ENCODE data around the gene RPN2. TPM values are rescaled to one million over a fixed set of nuclear protein-coding genes. Genes with fewer than 3 reads are reported as not detected.
A peak's percentile ranks its signal among the peaks of the same experiment; 100 is the strongest.

The RPN2 gene
- total RNA-seq, 1 experiment from 2014 or later, result 234 TPM

- no peak overlapping the region for H4K91ac ChIP-seq (ENCODE audit: insufficient read length, low read depth, low read length)
- Mint-ChIP-seq H3K27me3 (ENCODE audit: low read depth) (no peaks in the 10 kb centered on the region), H3K9me3 (no peaks in the 10 kb centered on the region), H3K4me3 (no peak overlapping the region), H3K27ac (peak overlapping the region in 2 of 3 experiments; percentile 98 to 99; a peak in 4 of 7 replicates), H3K36me3 (ENCODE audit: insufficient read depth in 1 of 3, low read depth in 3 of 3) (peaks cover 19 to 62% (median 49%) of the 10 kb centered on the region in 3 experiments), H3K4me1 (peaks cover 28 to 38% of the 10 kb centered on the region in 2 experiments)
- no peaks in the 10 kb centered on the region for H3K9me3 ChIP-seq (ENCODE audit: control insufficient read depth, low read depth, low read length)
- no peak overlapping the region for H4K5ac ChIP-seq (ENCODE audit: insufficient read length, low read depth, low read length)
- H2BK120ac ChIP-seq (ENCODE audit: low read depth, low read length, poor library complexity, severe bottlenecking), result no peak overlapping the region
- no peaks in the 10 kb centered on the region for H3K79me1 ChIP-seq (ENCODE audit: insufficient read depth, low read depth, low read length, poor library complexity, severe bottlenecking)
- H3K18ac ChIP-seq (ENCODE audit: insufficient read length, low read depth, low read length), result no peak overlapping the region
- H4K8ac ChIP-seq (replicated peaks; ENCODE audit: insufficient read length, low read depth, low read length), result no peak overlapping the region
- no CpG with 5 or more reads among the region's 8 CpGs for WGBS (ENCODE audit: extremely low coverage, insufficient read length, low lambda C conversion rate)
- H2BK15ac ChIP-seq (ENCODE audit: low read depth, low read length), result no peak overlapping the region
- H2BK12ac ChIP-seq (ENCODE audit: insufficient read length, low read depth, low read length), result no peak overlapping the region
- no peaks in the 10 kb centered on the region for H3K79me2 ChIP-seq (ENCODE audit: insufficient read depth, low read length)
- H4K20me1 ChIP-seq (ENCODE audit: control insufficient read depth, insufficient read depth, insufficient read length), result no peaks in the 10 kb centered on the region
- no peak overlapping the region for H3K4ac ChIP-seq (ENCODE audit: low read depth, low read length)
- no peak overlapping the region for H2AFZ ChIP-seq (ENCODE audit: low read length)
- H3K23me2 ChIP-seq (ENCODE audit: insufficient read length, low read depth, low read length, poor library complexity, severe bottlenecking), result no peaks in the 10 kb centered on the region
- no peak overlapping the region for H2BK5ac ChIP-seq (ENCODE audit: insufficient read length, low read length)
- H3K27ac ChIP-seq (ENCODE audit: insufficient read length, low read depth, low read length), result no peak overlapping the region
- H3K9ac ChIP-seq (ENCODE audit: extremely low read depth, insufficient read length, low read length), result no peak overlapping the region
- no peak overlapping the region for H2AK5ac ChIP-seq (ENCODE audit: insufficient read length, low read length)
- H3K27me3 ChIP-seq (ENCODE audit: insufficient read depth, low read length), result no peaks in the 10 kb centered on the region
- TF ChIP-seq, protein P1, sequence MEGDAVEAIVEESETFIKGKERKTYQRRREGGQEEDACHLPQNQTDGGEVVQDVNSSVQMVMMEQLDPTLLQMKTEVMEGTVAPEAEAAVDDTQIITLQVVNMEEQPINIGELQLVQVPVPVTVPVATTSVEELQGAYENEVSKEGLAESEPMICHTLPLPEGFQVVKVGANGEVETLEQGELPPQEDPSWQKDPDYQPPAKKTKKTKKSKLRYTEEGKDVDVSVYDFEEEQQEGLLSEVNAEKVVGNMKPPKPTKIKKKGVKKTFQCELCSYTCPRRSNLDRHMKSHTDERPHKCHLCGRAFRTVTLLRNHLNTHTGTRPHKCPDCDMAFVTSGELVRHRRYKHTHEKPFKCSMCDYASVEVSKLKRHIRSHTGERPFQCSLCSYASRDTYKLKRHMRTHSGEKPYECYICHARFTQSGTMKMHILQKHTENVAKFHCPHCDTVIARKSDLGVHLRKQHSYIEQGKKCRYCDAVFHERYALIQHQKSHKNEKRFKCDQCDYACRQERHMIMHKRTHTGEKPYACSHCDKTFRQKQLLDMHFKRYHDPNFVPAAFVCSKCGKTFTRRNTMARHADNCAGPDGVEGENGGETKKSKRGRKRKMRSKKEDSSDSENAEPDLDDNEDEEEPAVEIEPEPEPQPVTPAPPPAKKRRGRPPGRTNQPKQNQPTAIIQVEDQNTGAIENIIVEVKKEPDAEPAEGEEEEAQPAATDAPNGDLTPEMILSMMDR (conservative IDR thresholded peaks at IDR 0.05), result no peak
- no peak overlapping the region for H3K14ac ChIP-seq (ENCODE audit: insufficient read depth, low read length)
- H3T11ph ChIP-seq (ENCODE audit: low read length), result no peak overlapping the region
- H3K56ac ChIP-seq (ENCODE audit: insufficient read length, low read depth, low read length), result no peak overlapping the region
- H3K4me2 ChIP-seq (ENCODE audit: insufficient read depth, insufficient read length, low read length), result no peak overlapping the region
- H3K23ac ChIP-seq (ENCODE audit: insufficient read length, low read depth, low read length), result no peak overlapping the region
- no peaks in the 10 kb centered on the region for H3K4me1 ChIP-seq (ENCODE audit: insufficient read depth, low read length)
- H2BK20ac ChIP-seq (ENCODE audit: low read depth, low read length, poor library complexity, severe bottlenecking), result no peak overlapping the region
- no peak for DNase-seq
Observed at GRCh38 chr20:37243937-37244571, 64.9 kb downstream of the RPN2 start.
